NT2/D1 (cell line): ENCODE measurements around the gene SGK1.

ENCODE experiments used
- YY1 ChIP-seq: IDR thresholded peaks from 2 replicates; pipeline ENCODE4 v1.6.1; 2011; ENCODE audit not compliant: insufficient read length, insufficient read depth
- ZNF274 ChIP-seq: IDR thresholded peaks from 2 replicates; pipeline ENCODE4 v1.6.1; 2011; ENCODE audit warnings: mild to moderate bottlenecking, low read depth, low read length

- TF ChIP-seq YY1, result no peak
- TF ChIP-seq ZNF274, result no peak
These were observed 116.2 kb downstream of the SGK1 start for GRCh38 chr6:134201716-134202115.
